K562 (cell line): ENCODE measurements around the gene CNNM2. TPM values are rescaled to one million over a fixed set of nuclear protein-coding genes. Genes with fewer than 3 reads are reported as not detected.

Experiments used
- ATAC-seq: fragments of 200-7000 bp; cut with Tn5 transposase; 3 replicates; pipeline ENCODE4 v1.9.1; 2020; ENCODE audit warnings: moderate library complexity
- BruUV-seq: library from RNA; stranded (reverse); fragments of 400-500 nt; replicated peaks from 2 replicates; lab custom pipeline; 2021; lab: Mats Ljungman, UMichigan
- CTCF ChIA-PET: fragments of 300-600 bp; formaldehyde crosslinking; extraction: SDS; loops from one replicate; lab custom pipeline; 2021; ENCODE audit warnings: low intra/inter-chr PET ratio; lab: Yijun Ruan, JAX
- POLR2A ChIA-PET: fragments of 300-600, 350-650 bp; sonication (Branson Sonifier 250); formaldehyde crosslinking; extraction: SDS; loops from one replicate; lab custom pipeline; 2021; ENCODE audit warnings: antibody characterized with exemption, inconsistent platforms; lab: Yijun Ruan, JAX
- DNase-seq, 4 experiments: peaks; one replicate each; pipeline versions ENCODE4 v3.0.0 to v3.0.0-alpha.2; 2011 to 2018; ENCODE audit warnings: low spot score in 3 of 4, mixed read lengths in 3 of 4; ENCODE audit errors: extremely low read depth in 1 of 4
- FAIRE-seq: peaks from 2 replicates; lab custom pipeline; 2011; peaks lifted over from hg19 to GRCh38; lab: Jason Lieb, UNC
- H2AFZ ChIP-seq: 2 replicates; pipeline ENCODE4 v1.6.0; 2011; ENCODE audit warnings: low read depth, low read length, control low read depth, inconsistent platforms
- H3K27ac ChIP-seq: fragments of 200-600 bp; 3 replicates; pipeline ENCODE4 v1.8.0; 2011; ENCODE audit warnings: low read depth, mild to moderate bottlenecking, control low read depth, inconsistent platforms, low read length, moderate library complexity, mixed read lengths; ENCODE audit errors: extremely low read depth
- H3K27me3 ChIP-seq, 2 experiments: fragments of 300-600 bp in 1 of 2; 2 replicates in 1 of 2; 3 replicates in 1 of 2; pipeline versions ENCODE4 v1.6.0 to v1.8.0; 2011; ENCODE audit warnings: inconsistent platforms in 2 of 2, low read length in 2 of 2, mild to moderate bottlenecking in 1 of 2, mixed read lengths in 1 of 2, moderate library complexity in 1 of 2; ENCODE audit not compliant: control insufficient read depth in 2 of 2, insufficient read depth in 2 of 2
- H3K36me3 ChIP-seq: fragments of 300-600 bp; 3 replicates; pipeline ENCODE4 v1.8.0; 2011; ENCODE audit warnings: mild to moderate bottlenecking, low read length, inconsistent platforms; ENCODE audit not compliant: control insufficient read depth, insufficient read depth
- H3K4me1 ChIP-seq, 2 experiments: fragments of 200-600 bp in 1 of 2; replicated peaks in 1 of 2; 2 replicates in 1 of 2; 3 replicates in 1 of 2; pipeline versions ENCODE4 v1.5.1 to v1.8.0; 2011; ENCODE audit warnings: inconsistent platforms in 2 of 2, low read length in 2 of 2, mild to moderate bottlenecking in 1 of 2, mixed read lengths in 1 of 2, moderate library complexity in 1 of 2; ENCODE audit not compliant: control insufficient read depth in 2 of 2, insufficient read depth in 2 of 2
- H3K4me2 ChIP-seq: 2 replicates; pipeline ENCODE4 v1.6.1; 2011; ENCODE audit warnings: low read length, control low read depth, inconsistent platforms, mixed read lengths; ENCODE audit not compliant: insufficient read depth
- H3K4me3 ChIP-seq: fragments of 200-600 bp; sonication (generic), shearing (Covaris generic); 2 replicates; pipeline ENCODE4 v1.5.1; 2016; ENCODE audit warnings: control low read depth, inconsistent platforms
- H3K79me2 ChIP-seq: fragments of 200-600 bp; 3 replicates; pipeline ENCODE4 v1.8.0; 2011; ENCODE audit warnings: low read length, inconsistent platforms; ENCODE audit not compliant: control insufficient read depth, insufficient read depth
- H3K9ac ChIP-seq, 2 experiments: 2 replicates each; pipeline versions ENCODE4 v1.6.0 to v1.6.1; 2011; ENCODE audit warnings: low read depth in 2 of 2, low read length in 2 of 2, control low read depth in 1 of 2, inconsistent platforms in 1 of 2, mild to moderate bottlenecking in 1 of 2, mixed read lengths in 1 of 2; ENCODE audit not compliant: insufficient read depth in 1 of 2
- H3K9me1 ChIP-seq: one replicate; pipeline ENCODE4 v1.6.0; 2011; ENCODE audit warnings: inconsistent platforms, mild to moderate bottlenecking, low read length, moderate library complexity; ENCODE audit not compliant: control insufficient read depth, insufficient read depth
- H3K9me3 ChIP-seq: replicated peaks from 2 replicates; pipeline ENCODE4 v1.5.1; 2011; ENCODE audit warnings: low read depth, low read length, inconsistent platforms; ENCODE audit not compliant: control insufficient read depth, insufficient read depth
- H4K20me1 ChIP-seq: replicated peaks from 2 replicates; pipeline ENCODE4 v1.6.1; 2011; ENCODE audit warnings: low read length, inconsistent platforms, mixed read lengths; ENCODE audit not compliant: control insufficient read depth, insufficient read depth
- ATF7 ChIP-seq: fragments of 450-650 bp; IDR thresholded peaks from 2 replicates; pipeline ENCODE4 v1.7.1; 2014; ENCODE audit warnings: mild to moderate bottlenecking, moderate library complexity
- CREBBP ChIP-seq: IDR thresholded peaks from one replicate; pipeline ENCODE4 v1.6.1; 2012; ENCODE audit warnings: low read depth, mild to moderate bottlenecking, control low read depth, inconsistent platforms, low read length
- DEAF1 ChIP-seq: fragments of 450-650 bp; formaldehyde crosslinking; IDR thresholded peaks from 2 replicates; pipeline ENCODE4 v1.4.0; 2020; ENCODE audit warnings: mild to moderate bottlenecking, moderate library complexity
- KDM5B ChIP-seq: fragments of 200-600 bp; sonication (generic); IDR thresholded peaks from 2 replicates; pipeline ENCODE4 v1.6.1; 2012; ENCODE audit warnings: low read depth, mild to moderate bottlenecking, moderate library complexity, low read length, control low read depth, inconsistent platforms; ENCODE audit not compliant: insufficient replicate concordance
- KLF1 ChIP-seq: fragments of 450-650 bp; IDR thresholded peaks from 2 replicates; pipeline ENCODE4 v1.6.1; 2016; ENCODE audit warnings: missing genetic modification characterization, missing compliant biosample characterization
- NKRF ChIP-seq: fragments of 450-650 bp; IDR thresholded peaks from 2 replicates; pipeline ENCODE4 v1.6.1; 2016; ENCODE audit warnings: borderline replicate concordance
- PPARD ChIP-seq: fragments of 250-450 bp; sonication (Bioruptor Pico); IDR thresholded peaks from 2 replicates; pipeline ENCODE4 v1.8.0; 2022; ENCODE audit warnings: inconsistent platforms, mild to moderate bottlenecking, moderate library complexity
- RAD21 ChIP-seq, 2 experiments: fragments of 250-450 bp in 1 of 2; fragments of 450-650 bp in 1 of 2; sonication (Bioruptor Pico) in 1 of 2; formaldehyde crosslinking in 1 of 2; IDR thresholded peaks in 1 of 2; conservative IDR thresholded peaks in 1 of 2; 2 replicates each; pipeline versions ENCODE4 v1.4.0 to v1.8.0; 2020 to 2022; ENCODE audit warnings: mild to moderate bottlenecking in 2 of 2, moderate library complexity in 1 of 2
- SETDB1 ChIP-seq: IDR thresholded peaks from one replicate; pipeline ENCODE4 v1.6.1; 2012; ENCODE audit warnings: low read length, control low read depth, inconsistent platforms
- SMAD1 ChIP-seq: fragments of 150-350 bp; IDR thresholded peaks from 2 replicates; pipeline ENCODE4 v1.6.1; 2014; ENCODE audit warnings: low read length, low read depth; ENCODE audit not compliant: partially characterized antibody
- SMAD2 ChIP-seq: fragments of 150-350 bp; IDR thresholded peaks from 2 replicates; pipeline ENCODE4 v1.6.1; 2014; ENCODE audit warnings: low read depth, mild to moderate bottlenecking, low read length
- SMAD3 ChIP-seq: fragments of 450-650 bp; formaldehyde crosslinking; conservative IDR thresholded peaks from 2 replicates; pipeline ENCODE4 v1.4.0; 2020; ENCODE audit warnings: mild to moderate bottlenecking
- ZKSCAN1 ChIP-seq: fragments of 150-350 bp; IDR thresholded peaks from 2 replicates; pipeline ENCODE4 v1.6.1; 2016; ENCODE audit warnings: low read depth, low read length
- ZNF140 ChIP-seq: fragments of 250-450 bp; sonication (Bioruptor Pico); IDR thresholded peaks from 2 replicates; pipeline ENCODE4 v1.8.0; 2021; ENCODE audit warnings: moderate library complexity, mild to moderate bottlenecking, inconsistent platforms
- ZNF511 ChIP-seq: sonication (generic); formaldehyde crosslinking; IDR thresholded peaks from 2 replicates; pipeline ENCODE4 v1.8.0; 2022; ENCODE audit warnings: mild to moderate bottlenecking, missing genetic modification reagents
- ZNF717 ChIP-seq: fragments of 250-450 bp; sonication (Bioruptor Pico); IDR thresholded peaks from 2 replicates; pipeline ENCODE4 v1.5.0; 2021
- in situ Hi-C: fragments of 300-500 bp; cut with MboI; formaldehyde crosslinking; loops from 4 replicates; pipeline ENCODE4 v1.15.0; 2018; ENCODE audit warnings: inconsistent platforms, mixed read lengths
- intact Hi-C: fragments of 100-400 bp; cut with micrococcal nuclease; formaldehyde crosslinking; loops from 2 replicates; pipeline ENCODE4 v1.14.2; 2022
- polyA plus RNA-seq, 8 experiments: library from polyadenylated mRNA; depleted of rRNA in 4 of 8; stranded (reverse) in 5 of 8; unstranded in 3 of 8; fragments of >200 nt; fragmentation: Nextera tagmentation in 2 of 8; fragmentation: Illumina TruSeq in 1 of 8; extraction: Ambion mirVana in 2 of 8; extraction: Trizol in 1 of 8; gene quantifications; 2 replicates each; pipeline versions ENCODE4 v1.2.1 to v1.2.3, GENCODE V29; 2011 to 2014; ENCODE audit warnings: inconsistent platforms in 1 of 8, missing spikeins in 1 of 8
- total RNA-seq, 7 experiments: library from RNA; depleted of rRNA in 6 of 7; stranded (reverse); fragments of >200 nt in 6 of 7; fragmentation: Illumina TruSeq in 2 of 7; extraction: Trizol in 2 of 7; gene quantifications; 2 replicates each; pipeline versions ENCODE4 v1.2.1 to v1.2.3, GENCODE V29; 2011 to 2021; ENCODE audit warnings: low replicate concordance in 1 of 7
- TF ChIP-seq, protein P1 (sequence below): IDR thresholded peaks from 2 replicates; pipeline ENCODE4 v1.6.1; 2012; ENCODE audit warnings: low read depth, low read length, improper control_type of control experiment, borderline replicate concordance

Gene CNNM2
- total and polyA plus RNA-seq, 9 of the 15 experiments (the other 6 are each of a cell fraction or from before 2014, with no cell fraction given): 0.21 to 5.0 (median 1.3) TPM

- H3K27ac ChIP-seq: no peak overlapping the region
- no peaks in the 10 kb centered on the region for H4K20me1 ChIP-seq
- no peak overlapping the region for H3K4me2 ChIP-seq
- no peaks in the 10 kb centered on the region for H3K4me1 ChIP-seq
- DNase-seq: no peak
- no peak for FAIRE-seq
- ChIA-PET POLR2A (no interaction called here), CTCF (no interaction called here)
- no peaks in the 10 kb centered on the region for H3K9me1 ChIP-seq
- no peaks in the 10 kb centered on the region for H3K27me3 ChIP-seq
- in situ Hi-C loops (no loop called here), intact Hi-C loops (no loop called here)
- H3K9ac ChIP-seq: no peak overlapping the region
- H3K9me3 ChIP-seq: no peaks in the 10 kb centered on the region
- no peak for ATAC-seq
- H3K4me3 ChIP-seq: no peak overlapping the region
- H3K79me2 ChIP-seq: no peaks in the 10 kb centered on the region
- no TSS peak for BruUV-seq
- H2AFZ ChIP-seq: no peak overlapping the region
- H3K36me3 ChIP-seq: peaks cover 65% of the 10 kb centered on the region; the same call in 2 of the 3 replicates
- TF ChIP-seq SETDB1: no peak
- no peak for TF ChIP-seq SMAD1
- no peak for TF ChIP-seq ZNF140
- TF ChIP-seq ZKSCAN1: no peak
- TF ChIP-seq, protein P1, sequence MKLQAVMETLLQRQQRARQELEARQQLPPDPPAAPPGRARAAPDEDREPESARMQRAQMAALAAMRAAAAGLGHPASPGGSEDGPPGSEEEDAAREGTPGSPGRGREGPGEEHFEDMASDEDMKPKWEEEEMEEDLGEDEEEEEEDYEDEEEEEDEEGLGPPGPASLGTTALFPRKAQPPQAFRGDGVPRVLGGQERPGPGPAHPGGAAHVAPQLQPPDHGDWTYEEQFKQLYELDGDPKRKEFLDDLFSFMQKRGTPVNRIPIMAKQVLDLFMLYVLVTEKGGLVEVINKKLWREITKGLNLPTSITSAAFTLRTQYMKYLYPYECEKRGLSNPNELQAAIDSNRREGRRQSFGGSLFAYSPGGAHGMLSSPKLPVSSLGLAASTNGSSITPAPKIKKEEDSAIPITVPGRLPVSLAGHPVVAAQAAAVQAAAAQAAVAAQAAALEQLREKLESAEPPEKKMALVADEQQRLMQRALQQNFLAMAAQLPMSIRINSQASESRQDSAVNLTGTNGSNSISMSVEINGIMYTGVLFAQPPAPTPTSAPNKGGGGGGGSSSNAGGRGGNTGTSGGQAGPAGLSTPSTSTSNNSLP: no peak
- no peak for TF ChIP-seq RAD21 (CRISPR knock-in tag; conservative IDR thresholded peaks at IDR 0.05 in 1 of 2, IDR thresholded peaks at IDR 0.05 in 1 of 2)
- no peak for TF ChIP-seq SMAD3 (CRISPR knock-in tag)
- no peak for TF ChIP-seq KLF1
- no peak for TF ChIP-seq NKRF
- no peak for TF ChIP-seq ZNF717 (CRISPR knock-in tag)
- no peak for TF ChIP-seq SMAD2
- no peak for TF ChIP-seq CREBBP
- no peak for TF ChIP-seq PPARD (CRISPR knock-in tag)
- TF ChIP-seq ZNF511: no peak
- TF ChIP-seq ATF7: no peak
- TF ChIP-seq DEAF1: no peak
- no peak for TF ChIP-seq KDM5B
Measured at GRCh38 chr10:103098240-103098639, 180.1 kb downstream of the CNNM2 start.
